ENCODE results near the gene IRX5. TPM values are rescaled to one million over a fixed set of nuclear protein-coding genes. Genes with fewer than 3 reads are reported as not detected.

The IRX5 gene
- total RNA-seq, 1 donor from 2014 or later = 17.4 TPM

- no peak for TF ChIP-seq CTCF (conservative IDR thresholded peaks at IDR 0.05; ENCODE audit: low read depth, low read length)
- no peak overlapping the region for H3K4me3 ChIP-seq (ENCODE audit: low read depth, low read length)
- DNase-seq (ENCODE audit: low read depth) = no peak
Observed at GRCh38 chr16:54939510-54940278, 9.0 kb downstream of the IRX5 start.

DNA sequence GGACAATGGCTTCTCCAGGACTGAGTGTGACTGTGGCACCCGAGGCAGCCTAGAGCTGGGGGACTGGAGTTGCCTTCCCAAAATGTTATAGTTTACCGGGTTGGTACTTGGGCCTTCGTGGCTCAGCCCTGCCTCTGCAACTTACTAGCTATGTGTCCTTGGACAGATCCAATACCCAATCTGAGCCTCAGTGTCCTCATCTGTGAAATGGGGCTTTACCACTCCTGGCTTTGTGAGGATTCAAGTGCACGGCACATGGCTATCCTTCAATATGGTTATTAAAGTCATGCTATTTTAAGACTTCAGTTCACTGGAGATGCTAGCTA is 9.6 kb downstream of the IRX5 start:
- no peak for DNase-seq (ENCODE audit: low read depth)
- TF ChIP-seq CTCF (conservative IDR thresholded peaks at IDR 0.05; ENCODE audit: low read depth, low read length) = no peak
- no peak overlapping the region for H3K4me3 ChIP-seq (ENCODE audit: low read depth, low read length)

DNA sequence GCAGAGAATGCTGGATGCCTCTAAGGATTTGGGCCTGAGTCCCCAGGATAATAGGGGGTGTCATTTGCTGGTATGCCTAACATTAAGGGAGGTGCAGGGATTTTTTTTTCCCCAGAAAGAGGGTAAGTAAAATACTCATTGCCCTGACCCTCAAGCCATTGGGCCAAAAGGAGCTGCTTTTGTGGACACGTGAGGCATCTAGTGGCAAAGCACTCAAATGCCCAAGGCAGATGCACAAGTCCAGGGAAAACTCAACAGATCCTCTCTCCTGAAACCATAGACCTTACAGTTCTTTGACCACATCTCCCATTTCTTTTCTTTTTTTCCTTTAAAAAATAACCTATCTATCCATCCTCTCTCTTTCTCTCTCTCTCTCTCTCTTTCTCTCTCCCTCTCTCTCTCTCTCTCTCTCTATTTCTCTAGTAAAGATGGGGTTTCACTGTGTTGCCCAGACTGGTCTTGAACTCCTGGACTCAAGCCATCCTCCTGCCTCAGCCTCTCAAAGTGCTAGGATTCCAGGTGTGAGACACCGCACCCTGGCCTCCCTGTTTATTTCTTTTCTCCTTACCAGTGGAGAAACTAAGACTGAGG is 11.8 kb downstream of the IRX5 start:
- no peak for TF ChIP-seq CTCF (conservative IDR thresholded peaks at IDR 0.05; ENCODE audit: low read depth, low read length)
- DNase-seq (ENCODE audit: low read depth) = no peak
- no peak overlapping the region for H3K4me3 ChIP-seq (ENCODE audit: low read depth, low read length)

- no peak for TF ChIP-seq CTCF (conservative IDR thresholded peaks at IDR 0.05; ENCODE audit: low read depth, low read length)
- H3K4me3 ChIP-seq (ENCODE audit: low read depth, low read length) = no peak overlapping the region
- no peak for DNase-seq (ENCODE audit: low read depth)
Observed at GRCh38 chr16:54944002-54944401, 13.3 kb downstream of the IRX5 start.

- no peak for TF ChIP-seq CTCF (conservative IDR thresholded peaks at IDR 0.05; ENCODE audit: low read depth, low read length)
- no peak overlapping the region for H3K4me3 ChIP-seq (ENCODE audit: low read depth, low read length)
- no peak for DNase-seq (ENCODE audit: low read depth)
Observed at GRCh38 chr16:54945063-54945462, 14.4 kb downstream of the IRX5 start.

DNA sequence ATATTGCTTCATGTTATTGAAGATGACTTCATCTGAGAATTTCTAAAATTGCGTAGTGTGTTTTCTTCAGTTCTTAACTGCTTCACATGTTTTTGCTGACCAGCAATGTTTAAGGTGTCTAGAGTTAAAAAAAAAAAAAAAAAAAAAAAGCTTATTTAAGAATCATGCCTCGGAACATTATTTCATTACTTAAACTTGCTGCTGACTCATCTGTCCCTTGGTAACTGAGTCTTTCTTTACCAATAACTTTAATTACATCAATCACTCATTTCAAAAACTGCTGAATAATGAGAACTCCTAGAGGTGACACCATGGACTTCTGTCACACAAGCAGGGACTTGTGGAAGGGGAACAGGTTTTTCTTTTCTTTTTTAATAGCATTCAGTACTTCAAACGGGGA is 16.2 kb downstream of the IRX5 start:
- H3K4me3 ChIP-seq (ENCODE audit: low read depth, low read length) = no peak overlapping the region
- TF ChIP-seq CTCF (conservative IDR thresholded peaks at IDR 0.05; ENCODE audit: low read depth, low read length) = no peak
- no peak for DNase-seq (ENCODE audit: low read depth)

DNA sequence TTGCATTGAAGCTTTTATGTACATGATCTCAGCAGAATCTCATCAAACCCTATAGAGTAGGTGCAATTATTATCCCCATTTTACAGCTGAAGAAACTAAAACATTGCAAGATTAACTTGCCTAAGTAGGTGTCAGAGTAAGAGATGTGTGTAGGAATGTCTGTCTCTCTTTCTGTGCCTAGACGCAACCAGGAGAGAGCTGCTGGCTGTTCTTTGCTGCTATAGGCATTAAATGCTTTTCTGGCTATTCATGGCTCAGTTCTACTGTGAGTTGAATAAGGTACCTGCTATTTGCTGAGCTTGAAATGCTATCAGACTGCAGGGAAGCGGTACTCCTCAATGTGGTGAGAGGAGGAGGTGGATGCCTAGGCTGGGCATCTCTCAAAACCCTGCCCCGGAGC is 17.0 kb downstream of the IRX5 start:
- H3K4me3 ChIP-seq (ENCODE audit: low read depth, low read length) = no peak overlapping the region
- no peak for DNase-seq (ENCODE audit: low read depth)
- no peak for TF ChIP-seq CTCF (conservative IDR thresholded peaks at IDR 0.05; ENCODE audit: low read depth, low read length)

Measured in epithelial cell of proximal tubule (primary cell).